Inflammatory macrophage treated with lipopolysaccharide for 1 hour (primary cell): ENCODE data around the gene C1QTNF4.
A peak's percentile ranks its signal among the peaks of the same experiment; 100 is the strongest.
"Not testable (repeated sequence)": the region's sequence is repeated elsewhere in the genome, so short reads cannot be mapped to it uniquely, and the experiment has no call there.

ENCODE experiments used
- DNase-seq, 2 donors: peaks; one replicate each; pipeline ENCODE4 v3.0.0-alpha.2; 2020 to 2022

Gene C1QTNF4

GRCh38 chr11:47565340-47566148 lies 28.7 kb downstream of the C1QTNF4 start, which contains the start of gene PTPMT1:
Gene PTPMT1 (plus strand): TSS chr11:47565599. CDS start chr11:47565623, 24 bp downstream.
- DNase-seq, result peak; percentile 65 to 70

GRCh38 chr11:47564933-47565339 lies 29.3 kb downstream of the C1QTNF4 start:
- no peak for DNase-seq

- not testable (repeated sequence) for DNase-seq
These were observed 29.8 kb downstream of the C1QTNF4 start for GRCh38 chr11:47564366-47564765.

GRCh38 chr11:47562393-47562792 lies 31.8 kb downstream of the C1QTNF4 start:
- not testable (repeated sequence) for DNase-seq

GRCh38 chr11:47560426-47560825 lies 33.8 kb downstream of the C1QTNF4 start:
- DNase-seq, result no peak

- no peak for DNase-seq
These were observed 35.5 kb downstream of the C1QTNF4 start for GRCh38 chr11:47558695-47559094.

- not testable (repeated sequence) for DNase-seq
These were observed 37.2 kb downstream of the C1QTNF4 start for GRCh38 chr11:47557004-47557403.

- DNase-seq, result no peak
These were observed 40.8 kb downstream of the C1QTNF4 start for GRCh38 chr11:47553406-47553743.

- DNase-seq, result peak; percentile 88 to 94
These were observed 41.4 kb downstream of the C1QTNF4 start, which contains the start of gene CELF1 for GRCh38 chr11:47552566-47553405. Gene CELF1 (minus strand): TSS chr11:47553132. CDS start chr11:47499523, 53,609 bp downstream.

- peak; percentile 54 to 58 for DNase-seq
These were observed 42.1 kb downstream of the C1QTNF4 start for GRCh38 chr11:47552056-47552565.

- peak; percentile 44 to 56 for DNase-seq
These were observed 43.1 kb downstream of the C1QTNF4 start for GRCh38 chr11:47551086-47551485.

- DNase-seq, result peak; percentile 67 to 71
These were observed 43.7 kb downstream of the C1QTNF4 start for GRCh38 chr11:47550288-47551047.

- DNase-seq, result not testable (repeated sequence)
These were observed 47.9 kb downstream of the C1QTNF4 start for GRCh38 chr11:47546274-47546673.

- DNase-seq, result no peak
These were observed 48.9 kb downstream of the C1QTNF4 start for GRCh38 chr11:47545298-47545697.

GRCh38 chr11:47541070-47541469 lies 53.1 kb downstream of the C1QTNF4 start:
- DNase-seq, result no peak

- no peak for DNase-seq
These were observed 54.6 kb downstream of the C1QTNF4 start for GRCh38 chr11:47539681-47540039.
